K562 (cell line): ENCODE results near the gene FAR2. TPM values are rescaled to one million over a fixed set of nuclear protein-coding genes. Genes with fewer than 3 reads are reported as not detected.

ENCODE experiments used
- ATAC-seq: fragments of 200-7000 bp; cut with Tn5 transposase; 3 replicates; pipeline ENCODE4 v1.9.1; 2020; ENCODE audit warnings: moderate library complexity
- BruUV-seq: library from RNA; stranded (reverse); fragments of 400-500 nt; replicated peaks from 2 replicates; lab custom pipeline; 2021; lab: Mats Ljungman, UMichigan
- CTCF ChIA-PET: fragments of 300-600 bp; formaldehyde crosslinking; extraction: SDS; loops from one replicate; lab custom pipeline; 2021; ENCODE audit warnings: low intra/inter-chr PET ratio; lab: Yijun Ruan, JAX
- POLR2A ChIA-PET: fragments of 300-600, 350-650 bp; sonication (Branson Sonifier 250); formaldehyde crosslinking; extraction: SDS; loops from one replicate; lab custom pipeline; 2021; ENCODE audit warnings: antibody characterized with exemption, inconsistent platforms; lab: Yijun Ruan, JAX
- DNase-seq, 4 experiments: peaks; one replicate each; pipeline versions ENCODE4 v3.0.0 to v3.0.0-alpha.2; 2011 to 2018; ENCODE audit warnings: low spot score in 3 of 4, mixed read lengths in 3 of 4; ENCODE audit errors: extremely low read depth in 1 of 4
- FAIRE-seq: peaks from 2 replicates; lab custom pipeline; 2011; peaks lifted over from hg19 to GRCh38; lab: Jason Lieb, UNC
- H2AFZ ChIP-seq: 2 replicates; pipeline ENCODE4 v1.6.0; 2011; ENCODE audit warnings: low read depth, low read length, control low read depth, inconsistent platforms
- H3K27ac ChIP-seq: fragments of 200-600 bp; 3 replicates; pipeline ENCODE4 v1.8.0; 2011; ENCODE audit warnings: low read depth, mild to moderate bottlenecking, control low read depth, inconsistent platforms, low read length, moderate library complexity, mixed read lengths; ENCODE audit errors: extremely low read depth
- H3K27me3 ChIP-seq, 2 experiments: fragments of 300-600 bp in 1 of 2; 2 replicates in 1 of 2; 3 replicates in 1 of 2; pipeline versions ENCODE4 v1.6.0 to v1.8.0; 2011; ENCODE audit warnings: inconsistent platforms in 2 of 2, low read length in 2 of 2, mild to moderate bottlenecking in 1 of 2, mixed read lengths in 1 of 2, moderate library complexity in 1 of 2; ENCODE audit not compliant: control insufficient read depth in 2 of 2, insufficient read depth in 2 of 2
- H3K36me3 ChIP-seq: fragments of 300-600 bp; 3 replicates; pipeline ENCODE4 v1.8.0; 2011; ENCODE audit warnings: mild to moderate bottlenecking, low read length, inconsistent platforms; ENCODE audit not compliant: control insufficient read depth, insufficient read depth
- H3K4me1 ChIP-seq, 2 experiments: fragments of 200-600 bp in 1 of 2; replicated peaks in 1 of 2; 2 replicates in 1 of 2; 3 replicates in 1 of 2; pipeline versions ENCODE4 v1.5.1 to v1.8.0; 2011; ENCODE audit warnings: inconsistent platforms in 2 of 2, low read length in 2 of 2, mild to moderate bottlenecking in 1 of 2, mixed read lengths in 1 of 2, moderate library complexity in 1 of 2; ENCODE audit not compliant: control insufficient read depth in 2 of 2, insufficient read depth in 2 of 2
- H3K4me2 ChIP-seq: 2 replicates; pipeline ENCODE4 v1.6.1; 2011; ENCODE audit warnings: low read length, control low read depth, inconsistent platforms, mixed read lengths; ENCODE audit not compliant: insufficient read depth
- H3K4me3 ChIP-seq: fragments of 200-600 bp; sonication (generic), shearing (Covaris generic); 2 replicates; pipeline ENCODE4 v1.5.1; 2016; ENCODE audit warnings: control low read depth, inconsistent platforms
- H3K79me2 ChIP-seq: fragments of 200-600 bp; 3 replicates; pipeline ENCODE4 v1.8.0; 2011; ENCODE audit warnings: low read length, inconsistent platforms; ENCODE audit not compliant: control insufficient read depth, insufficient read depth
- H3K9ac ChIP-seq, 2 experiments: 2 replicates each; pipeline versions ENCODE4 v1.6.0 to v1.6.1; 2011; ENCODE audit warnings: low read depth in 2 of 2, low read length in 2 of 2, control low read depth in 1 of 2, inconsistent platforms in 1 of 2, mild to moderate bottlenecking in 1 of 2, mixed read lengths in 1 of 2; ENCODE audit not compliant: insufficient read depth in 1 of 2
- H3K9me1 ChIP-seq: one replicate; pipeline ENCODE4 v1.6.0; 2011; ENCODE audit warnings: inconsistent platforms, mild to moderate bottlenecking, low read length, moderate library complexity; ENCODE audit not compliant: control insufficient read depth, insufficient read depth
- H3K9me3 ChIP-seq: replicated peaks from 2 replicates; pipeline ENCODE4 v1.5.1; 2011; ENCODE audit warnings: low read depth, low read length, inconsistent platforms; ENCODE audit not compliant: control insufficient read depth, insufficient read depth
- H4K20me1 ChIP-seq: replicated peaks from 2 replicates; pipeline ENCODE4 v1.6.1; 2011; ENCODE audit warnings: low read length, inconsistent platforms, mixed read lengths; ENCODE audit not compliant: control insufficient read depth, insufficient read depth
- ARID2 ChIP-seq: fragments of 450-650 bp; IDR thresholded peaks from 2 replicates; pipeline ENCODE4 v1.6.1; 2017; ENCODE audit warnings: antibody characterized with exemption, mild to moderate bottlenecking
- CBFA2T3 ChIP-seq: fragments of 450-650 bp; IDR thresholded peaks from 2 replicates; pipeline ENCODE4 v1.6.1; 2017
- CBX5 ChIP-seq: IDR thresholded peaks from 2 replicates; pipeline ENCODE4 v1.6.1; 2014; ENCODE audit warnings: low read depth, borderline replicate concordance
- CREBBP ChIP-seq: IDR thresholded peaks from one replicate; pipeline ENCODE4 v1.6.1; 2012; ENCODE audit warnings: low read depth, mild to moderate bottlenecking, control low read depth, inconsistent platforms, low read length
- ETS2 ChIP-seq: IDR thresholded peaks from 2 replicates; pipeline ENCODE4 v1.6.1; 2016; ENCODE audit warnings: borderline replicate concordance, missing genetic modification characterization, mild to moderate bottlenecking, moderate library complexity, missing compliant biosample characterization; ENCODE audit not compliant: poor library complexity, severe bottlenecking
- FOXK2 ChIP-seq, 2 experiments: fragments of 450-650 bp; IDR thresholded peaks in 1 of 2; conservative IDR thresholded peaks in 1 of 2; 2 replicates each; pipeline ENCODE4 v1.6.1; 2016; ENCODE audit warnings: low read depth in 2 of 2, mild to moderate bottlenecking in 1 of 2
- NCOA2 ChIP-seq, 2 experiments: fragments of 450-650 bp; IDR thresholded peaks; 2 replicates each; pipeline ENCODE4 v1.6.1; 2018; ENCODE audit warnings: mild to moderate bottlenecking in 2 of 2, moderate library complexity in 1 of 2; ENCODE audit not compliant: partially characterized antibody in 2 of 2
- POLR2H ChIP-seq: IDR thresholded peaks from 2 replicates; pipeline ENCODE4 v1.6.1; 2016; ENCODE audit warnings: missing genetic modification characterization, low read depth, mild to moderate bottlenecking, control low read depth, missing compliant biosample characterization, moderate library complexity
- SIN3B ChIP-seq: fragments of 450-650 bp; IDR thresholded peaks from 2 replicates; pipeline ENCODE4 v1.6.1; 2017; ENCODE audit warnings: low read depth, mild to moderate bottlenecking, moderate library complexity
- SOX6 ChIP-seq: fragments of 450-650 bp; IDR thresholded peaks from 2 replicates; pipeline ENCODE4 v1.6.1; 2014; ENCODE audit warnings: mild to moderate bottlenecking
- TAF9B ChIP-seq: fragments of 450-650 bp; IDR thresholded peaks from 2 replicates; pipeline ENCODE4 v1.6.1; 2018; ENCODE audit warnings: mild to moderate bottlenecking; ENCODE audit not compliant: partially characterized antibody
- YY1 ChIP-seq, 3 experiments: IDR thresholded peaks; 2 replicates each; pipeline ENCODE4 v1.6.1; 2011; ENCODE audit warnings: low read length in 2 of 3, mild to moderate bottlenecking in 2 of 3, moderate library complexity in 2 of 3, borderline replicate concordance in 1 of 3, control low read depth in 1 of 3, low read depth in 1 of 3; ENCODE audit not compliant: insufficient read depth in 3 of 3, insufficient replicate concordance in 2 of 3, control insufficient read depth in 1 of 3, insufficient read length in 1 of 3; ENCODE audit errors: extremely low read depth in 1 of 3
- ZNF212 ChIP-seq: fragments of 450-650 bp; formaldehyde crosslinking; IDR thresholded peaks from 2 replicates; pipeline ENCODE4 v1.4.0; 2020; ENCODE audit warnings: mild to moderate bottlenecking
- ZZZ3 ChIP-seq: fragments of 450-650 bp; IDR thresholded peaks from 2 replicates; pipeline ENCODE4 v1.6.1; 2016; ENCODE audit warnings: antibody characterized with exemption, mild to moderate bottlenecking, moderate library complexity
- WGBS: fragments of 100-300 bp; shearing (Covaris generic); methylation state at CpG from one replicate; pipeline ENCODE4 v1.1.6; 2016; ENCODE audit warnings: low coverage, mixed read lengths; ENCODE audit not compliant: insufficient coverage; ENCODE audit errors: missing lambda C conversion rate; 5-methylcytosine and 5-hydroxymethylcytosine counted together
- in situ Hi-C: fragments of 300-500 bp; cut with MboI; formaldehyde crosslinking; loops from 4 replicates; pipeline ENCODE4 v1.15.0; 2018; ENCODE audit warnings: inconsistent platforms, mixed read lengths
- intact Hi-C: fragments of 100-400 bp; cut with micrococcal nuclease; formaldehyde crosslinking; loops from 2 replicates; pipeline ENCODE4 v1.14.2; 2022
- polyA plus RNA-seq, 8 experiments: library from polyadenylated mRNA; depleted of rRNA in 4 of 8; stranded (reverse) in 5 of 8; unstranded in 3 of 8; fragments of >200 nt; fragmentation: Nextera tagmentation in 2 of 8; fragmentation: Illumina TruSeq in 1 of 8; extraction: Ambion mirVana in 2 of 8; extraction: Trizol in 1 of 8; gene quantifications; 2 replicates each; pipeline versions ENCODE4 v1.2.1 to v1.2.3, GENCODE V29; 2011 to 2014; ENCODE audit warnings: inconsistent platforms in 1 of 8, missing spikeins in 1 of 8
- total RNA-seq, 7 experiments: library from RNA; depleted of rRNA in 6 of 7; stranded (reverse); fragments of >200 nt in 6 of 7; fragmentation: Illumina TruSeq in 2 of 7; extraction: Trizol in 2 of 7; gene quantifications; 2 replicates each; pipeline versions ENCODE4 v1.2.1 to v1.2.3, GENCODE V29; 2011 to 2021; ENCODE audit warnings: low replicate concordance in 1 of 7
- TF ChIP-seq, protein P1 (sequence below): fragments of 450-650 bp; IDR thresholded peaks from 2 replicates; pipeline ENCODE4 v1.7.1; 2018; ENCODE audit warnings: mild to moderate bottlenecking, low read depth; ENCODE audit not compliant: partially characterized antibody
- TF ChIP-seq, protein P2 (sequence below): fragments of 450-650 bp; formaldehyde crosslinking; IDR thresholded peaks from 2 replicates; pipeline ENCODE4 v1.4.0; 2020; ENCODE audit warnings: mild to moderate bottlenecking, moderate library complexity

The FAR2 gene
- total and polyA plus RNA-seq, 9 of the 15 experiments (the other 6 are each of a cell fraction or from before 2014, with no cell fraction given) = 5.0 to 13.4 (median 8.5) TPM

DNA sequence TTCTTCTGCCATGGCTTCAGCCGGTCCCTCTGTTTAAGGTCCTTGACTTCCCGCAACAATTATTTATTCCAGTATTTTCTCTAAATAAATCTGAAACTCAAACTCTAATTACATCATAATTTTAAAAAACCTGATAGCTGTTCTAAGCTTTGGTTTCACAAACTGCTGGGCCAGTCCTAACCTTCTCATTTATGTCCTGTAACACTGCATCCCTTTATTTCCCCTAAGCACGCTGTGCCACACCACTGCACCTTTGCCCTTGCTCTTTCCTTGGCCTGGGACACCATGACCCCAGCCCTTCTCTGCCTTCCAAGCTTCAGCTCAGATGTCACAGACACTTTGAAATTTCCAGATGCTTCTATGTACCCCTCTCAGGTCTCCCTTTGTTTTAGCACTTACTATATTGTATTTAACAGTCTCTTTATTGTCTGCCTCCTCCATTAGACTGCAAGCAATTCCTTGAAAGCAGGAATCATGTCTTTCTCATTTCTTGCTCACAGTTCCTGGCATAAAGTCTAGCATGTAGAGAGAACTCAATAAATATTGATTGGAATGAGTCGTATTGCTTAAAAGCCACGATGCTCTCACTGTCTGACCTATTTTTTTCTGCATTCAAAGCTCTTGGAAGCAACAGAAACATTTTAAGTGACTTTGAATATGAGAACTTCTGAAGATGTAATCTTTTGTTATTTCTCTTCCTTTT, 120.8 kb downstream of the FAR2 start:
- intact Hi-C loops (no loop called here), in situ Hi-C loops (no loop called here)
- ChIA-PET CTCF (no interaction called here), POLR2A (no interaction called here)
- H3K36me3 ChIP-seq = no peaks in the 10 kb centered on the region
- H3K4me2 ChIP-seq = no peak overlapping the region
- H3K4me1 ChIP-seq = no peaks in the 10 kb centered on the region
- BruUV-seq = no TSS peak
- H3K4me3 ChIP-seq = no peak overlapping the region
- no peak overlapping the region for H3K9ac ChIP-seq
- DNase-seq = no peak
- WGBS = 25% methylated on average over 5 of the region's 5 CpGs
- H3K27ac ChIP-seq = no peak overlapping the region
- TF ChIP-seq CBX5 (no peak), ETS2 (tag) (no peak), POLR2H (tag) (no peak), YY1 (IDR thresholded peaks at IDR 0.05; ENCODE audit: borderline replicate concordance in 1 of 3, control insufficient read depth in 1 of 3, extremely low read depth in 1 of 3, insufficient read depth in 3 of 3, insufficient read length in 1 of 3, insufficient replicate concordance in 2 of 3, low read depth in 1 of 3, low read length in 2 of 3) (no peak), CREBBP (no peak), SOX6 (no peak), NCOA2 (IDR thresholded peaks at IDR 0.05; ENCODE audit: partially characterized antibody in 2 of 2) (no peak), ARID2 (no peak), ZNF212 (CRISPR knock-in tag) (no peak), SIN3B (no peak), TAF9B (no peak), FOXK2 (conservative IDR thresholded peaks at IDR 0.05 in 1 of 2, IDR thresholded peaks at IDR 0.05 in 1 of 2; ENCODE audit: low read depth in 2 of 2) (no peak), CBFA2T3 (no peak), ZZZ3 (no peak)
- TF ChIP-seq, protein P1, sequence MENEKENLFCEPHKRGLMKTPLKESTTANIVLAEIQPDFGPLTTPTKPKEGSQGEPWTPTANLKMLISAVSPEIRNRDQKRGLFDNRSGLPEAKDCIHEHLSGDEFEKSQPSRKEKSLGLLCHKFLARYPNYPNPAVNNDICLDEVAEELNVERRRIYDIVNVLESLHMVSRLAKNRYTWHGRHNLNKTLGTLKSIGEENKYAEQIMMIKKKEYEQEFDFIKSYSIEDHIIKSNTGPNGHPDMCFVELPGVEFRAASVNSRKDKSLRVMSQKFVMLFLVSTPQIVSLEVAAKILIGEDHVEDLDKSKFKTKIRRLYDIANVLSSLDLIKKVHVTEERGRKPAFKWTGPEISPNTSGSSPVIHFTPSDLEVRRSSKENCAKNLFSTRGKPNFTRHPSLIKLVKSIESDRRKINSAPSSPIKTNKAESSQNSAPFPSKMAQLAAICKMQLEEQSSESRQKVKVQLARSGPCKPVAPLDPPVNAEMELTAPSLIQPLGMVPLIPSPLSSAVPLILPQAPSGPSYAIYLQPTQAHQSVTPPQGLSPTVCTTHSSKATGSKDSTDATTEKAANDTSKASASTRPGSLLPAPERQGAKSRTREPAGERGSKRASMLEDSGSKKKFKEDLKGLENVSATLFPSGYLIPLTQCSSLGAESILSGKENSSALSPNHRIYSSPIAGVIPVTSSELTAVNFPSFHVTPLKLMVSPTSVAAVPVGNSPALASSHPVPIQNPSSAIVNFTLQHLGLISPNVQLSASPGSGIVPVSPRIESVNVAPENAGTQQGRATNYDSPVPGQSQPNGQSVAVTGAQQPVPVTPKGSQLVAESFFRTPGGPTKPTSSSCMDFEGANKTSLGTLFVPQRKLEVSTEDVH = no peak
- TF ChIP-seq, protein P2, sequence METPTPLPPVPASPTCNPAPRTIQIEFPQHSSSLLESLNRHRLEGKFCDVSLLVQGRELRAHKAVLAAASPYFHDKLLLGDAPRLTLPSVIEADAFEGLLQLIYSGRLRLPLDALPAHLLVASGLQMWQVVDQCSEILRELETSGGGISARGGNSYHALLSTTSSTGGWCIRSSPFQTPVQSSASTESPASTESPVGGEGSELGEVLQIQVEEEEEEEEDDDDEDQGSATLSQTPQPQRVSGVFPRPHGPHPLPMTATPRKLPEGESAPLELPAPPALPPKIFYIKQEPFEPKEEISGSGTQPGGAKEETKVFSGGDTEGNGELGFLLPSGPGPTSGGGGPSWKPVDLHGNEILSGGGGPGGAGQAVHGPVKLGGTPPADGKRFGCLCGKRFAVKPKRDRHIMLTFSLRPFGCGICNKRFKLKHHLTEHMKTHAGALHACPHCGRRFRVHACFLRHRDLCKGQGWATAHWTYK = no peak
- FAIRE-seq = no peak
- H3K9me1 ChIP-seq = no peaks in the 10 kb centered on the region
- no peaks in the 10 kb centered on the region for H3K9me3 ChIP-seq
- no peaks in the 10 kb centered on the region for H3K79me2 ChIP-seq
- no peaks in the 10 kb centered on the region for H3K27me3 ChIP-seq
- H2AFZ ChIP-seq = no peak overlapping the region
- no peak for ATAC-seq
- H4K20me1 ChIP-seq = no peaks in the 10 kb centered on the region
